Astrocyte (in vitro differentiated cells and primary cell): ENCODE data around the gene TMEM167B.

Experiments used
- CTCF ChIP-seq: IDR thresholded peaks from 2 replicates; pipeline ENCODE4 v1.5.1; 2011; ENCODE audit warnings: low read depth, mild to moderate bottlenecking, inconsistent platforms, low read length, moderate library complexity; ENCODE audit not compliant: insufficient read depth
- EZH2 ChIP-seq: IDR thresholded peaks from 2 replicates; pipeline ENCODE4 v1.6.1; 2012; ENCODE audit warnings: mild to moderate bottlenecking, low read length, inconsistent platforms; ENCODE audit not compliant: insufficient read depth

GRCh38 chr1:109137958-109138357 lies 47.4 kb downstream of the TMEM167B start:
- no peak for TF ChIP-seq CTCF
- TF ChIP-seq EZH2: no peak
